H9 (cell line): Measurements from ENCODE around the gene ZSWIM6. TPM values are rescaled to one million over a fixed set of nuclear protein-coding genes. Genes with fewer than 3 reads are reported as not detected.

Source experiments
- DNase-seq: peaks from one replicate; pipeline ENCODE4 v3.0.0-alpha.2; 2017
- H2AFZ ChIP-seq: one replicate; pipeline ENCODE4 v1.6.1; 2013; ENCODE audit warnings: mild to moderate bottlenecking, low read length, control low read depth, moderate library complexity
- H2AK5ac ChIP-seq: 2 replicates; pipeline ENCODE4 v1.6.1; 2013; ENCODE audit warnings: low read length, control low read depth, mixed read lengths; ENCODE audit not compliant: insufficient read length
- H2BK120ac ChIP-seq: one replicate; pipeline ENCODE4 v1.6.1; 2013; ENCODE audit warnings: low read depth, mild to moderate bottlenecking, low read length, control low read depth, inconsistent platforms; ENCODE audit not compliant: poor library complexity, severe bottlenecking
- H2BK12ac ChIP-seq: 2 replicates; pipeline ENCODE4 v1.6.1; 2013; ENCODE audit warnings: low read length, control low read depth, mixed read lengths, low read depth; ENCODE audit not compliant: insufficient read length
- H2BK15ac ChIP-seq: 2 replicates; pipeline ENCODE4 v1.6.1; 2013; ENCODE audit warnings: low read depth, low read length, control low read depth
- H2BK20ac ChIP-seq: one replicate; pipeline ENCODE4 v1.6.1; 2013; ENCODE audit warnings: low read depth, mild to moderate bottlenecking, low read length, control low read depth, inconsistent platforms; ENCODE audit not compliant: poor library complexity, severe bottlenecking
- H2BK5ac ChIP-seq: 2 replicates; pipeline ENCODE4 v1.6.1; 2013; ENCODE audit warnings: low read length, control low read depth, mixed read lengths; ENCODE audit not compliant: insufficient read length
- H3K14ac ChIP-seq: 2 replicates; pipeline ENCODE4 v1.6.1; 2013; ENCODE audit warnings: low read length, control low read depth; ENCODE audit not compliant: insufficient read depth
- H3K18ac ChIP-seq: 2 replicates; pipeline ENCODE4 v1.6.1; 2013; ENCODE audit warnings: low read depth, mild to moderate bottlenecking, mixed read lengths, low read length, control low read depth; ENCODE audit not compliant: insufficient read length
- H3K23ac ChIP-seq: 2 replicates; pipeline ENCODE4 v1.6.1; 2013; ENCODE audit warnings: low read length, control low read depth, mixed read lengths, low read depth; ENCODE audit not compliant: insufficient read length
- H3K23me2 ChIP-seq: 2 replicates; pipeline ENCODE4 v1.6.1; 2013; ENCODE audit warnings: low read depth, mild to moderate bottlenecking, mixed read lengths, low read length, control low read depth; ENCODE audit not compliant: insufficient read length, poor library complexity, severe bottlenecking
- H3K27ac ChIP-seq: 2 replicates; pipeline ENCODE4 v1.5.1; 2013; ENCODE audit warnings: low read length, control low read depth, mixed read lengths, low read depth; ENCODE audit not compliant: insufficient read length
- H3K27me3 ChIP-seq: 2 replicates; pipeline ENCODE4 v1.6.1; 2013; ENCODE audit warnings: low read length, control low read depth, inconsistent platforms; ENCODE audit not compliant: insufficient read depth
- H3K4ac ChIP-seq: 2 replicates; pipeline ENCODE4 v1.6.1; 2013; ENCODE audit warnings: low read depth, mild to moderate bottlenecking, control low read depth, inconsistent platforms, low read length, moderate library complexity
- H3K4me1 ChIP-seq: 2 replicates; pipeline ENCODE4 v1.6.1; 2013; ENCODE audit warnings: low read length, control low read depth, inconsistent platforms; ENCODE audit not compliant: insufficient read depth
- H3K4me2 ChIP-seq: 2 replicates; pipeline ENCODE4 v1.6.1; 2013; ENCODE audit warnings: low read length, control low read depth, mixed read lengths; ENCODE audit not compliant: insufficient read length, insufficient read depth
- H3K56ac ChIP-seq: 2 replicates; pipeline ENCODE4 v1.6.1; 2013; ENCODE audit warnings: low read depth, mild to moderate bottlenecking, mixed read lengths, low read length, control low read depth; ENCODE audit not compliant: insufficient read length
- H3K79me1 ChIP-seq: 2 replicates; pipeline ENCODE4 v1.6.1; 2013; ENCODE audit warnings: low read depth, mild to moderate bottlenecking, moderate library complexity, low read length, control low read depth, inconsistent platforms; ENCODE audit not compliant: insufficient read depth, poor library complexity, severe bottlenecking
- H3K79me2 ChIP-seq: 2 replicates; pipeline ENCODE4 v1.6.1; 2013; ENCODE audit warnings: low read length, control low read depth, inconsistent platforms; ENCODE audit not compliant: insufficient read depth
- H3K9ac ChIP-seq: 2 replicates; pipeline ENCODE4 v1.6.1; 2013; ENCODE audit warnings: low read length, control low read depth, mixed read lengths; ENCODE audit not compliant: insufficient read length; ENCODE audit errors: extremely low read depth
- H3K9me3 ChIP-seq: one replicate; pipeline ENCODE4 v1.6.1; 2013; ENCODE audit warnings: low read depth, low read length, inconsistent platforms; ENCODE audit not compliant: control insufficient read depth
- H3T11ph ChIP-seq: one replicate; pipeline ENCODE4 v1.6.1; 2013; ENCODE audit warnings: mild to moderate bottlenecking, low read length, control low read depth, inconsistent platforms
- H4K20me1 ChIP-seq: one replicate; pipeline ENCODE4 v1.6.1; 2013; ENCODE audit not compliant: control insufficient read depth, insufficient read length, insufficient read depth
- H4K5ac ChIP-seq: 2 replicates; pipeline ENCODE4 v1.6.1; 2013; ENCODE audit warnings: low read depth, mild to moderate bottlenecking, mixed read lengths, low read length, control low read depth; ENCODE audit not compliant: insufficient read length
- H4K8ac ChIP-seq: replicated peaks from 2 replicates; pipeline ENCODE4 v1.6.1; 2013; ENCODE audit warnings: low read length, control low read depth, mixed read lengths, low read depth; ENCODE audit not compliant: insufficient read length
- H4K91ac ChIP-seq: 2 replicates; pipeline ENCODE4 v1.6.1; 2013; ENCODE audit warnings: low read depth, mild to moderate bottlenecking, moderate library complexity, mixed read lengths, low read length, control low read depth; ENCODE audit not compliant: insufficient read length
- H3K27ac Mint-ChIP-seq, 3 experiments: 2 replicates in 2 of 3; 3 replicates in 1 of 3; pipeline ENCODE4 v1.8.0; 2020 to 2021; ENCODE audit warnings: mixed read lengths in 3 of 3, mild to moderate bottlenecking in 1 of 3, moderate library complexity in 1 of 3
- H3K27me3 Mint-ChIP-seq: 2 replicates; pipeline ENCODE4 v1.8.0; 2021; ENCODE audit warnings: low read depth, mild to moderate bottlenecking, moderate library complexity, mixed read lengths
- H3K36me3 Mint-ChIP-seq, 3 experiments: 2 replicates in 2 of 3; 3 replicates in 1 of 3; pipeline ENCODE4 v1.8.0; 2020 to 2021; ENCODE audit warnings: low read depth in 3 of 3, mixed read lengths in 3 of 3; ENCODE audit not compliant: insufficient read depth in 1 of 3
- H3K4me1 Mint-ChIP-seq, 2 experiments: 2 replicates each; pipeline ENCODE4 v1.8.0; 2020; ENCODE audit warnings: mixed read lengths in 2 of 2
- H3K4me3 Mint-ChIP-seq, 2 experiments: 2 replicates in 1 of 2; 3 replicates in 1 of 2; pipeline ENCODE4 v1.8.0; 2020 to 2021; ENCODE audit warnings: mild to moderate bottlenecking in 2 of 2, mixed read lengths in 2 of 2, moderate library complexity in 1 of 2
- H3K9me3 Mint-ChIP-seq, 2 experiments: 2 replicates in 1 of 2; 3 replicates in 1 of 2; pipeline ENCODE4 v1.8.0; 2020; ENCODE audit warnings: mild to moderate bottlenecking in 2 of 2, mixed read lengths in 2 of 2, moderate library complexity in 1 of 2
- WGBS: extraction: QIAGEN DNeasy Blood & Tissue Kit; methylation state at CpG from one replicate; pipeline ENCODE4 v1.1.7; 2013; ENCODE audit warnings: missing lambda C conversion rate, low lambda C conversion rate, mixed read lengths; ENCODE audit not compliant: insufficient read length; ENCODE audit errors: extremely low coverage; 5-methylcytosine and 5-hydroxymethylcytosine counted together
- total RNA-seq: library from RNA; stranded (reverse); gene quantifications from 2 replicates; pipeline ENCODE4 v1.2.1, GENCODE V29; 2021
- TF ChIP-seq, protein P1 (sequence below): fragments of 200-600 bp; sonication (generic); conservative IDR thresholded peaks from 3 replicates; pipeline ENCODE4 v1.8.0; 2021; ENCODE audit warnings: antibody characterized with exemption, mild to moderate bottlenecking

The ZSWIM6 gene
- total RNA-seq, 1 experiment from 2014 or later, result 11.5 TPM

DNA sequence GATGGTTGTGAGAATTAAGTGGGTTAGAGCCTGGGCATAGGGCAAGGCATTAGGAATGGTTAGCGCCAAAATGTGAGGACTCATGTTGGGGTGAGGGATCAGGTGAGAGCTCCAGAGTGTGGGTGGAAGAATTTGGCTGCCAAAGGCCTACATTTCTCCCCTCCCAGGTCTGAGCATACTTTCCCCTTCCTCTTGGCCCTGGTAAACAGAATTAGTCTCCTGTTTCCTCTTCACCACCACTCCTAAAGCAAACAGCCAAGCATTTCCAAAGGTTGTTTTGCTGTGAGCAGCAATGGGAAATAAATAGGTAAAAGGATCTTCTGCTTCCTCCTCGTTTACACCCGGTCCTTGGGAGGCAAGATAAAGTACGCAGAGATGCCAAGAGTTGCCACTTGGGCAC, 132.5 kb downstream of the ZSWIM6 start:
- H3K23ac ChIP-seq, result no peak overlapping the region
- H3K4me2 ChIP-seq, result no peak overlapping the region
- H4K20me1 ChIP-seq, result no peaks in the 10 kb centered on the region
- TF ChIP-seq, protein P1, sequence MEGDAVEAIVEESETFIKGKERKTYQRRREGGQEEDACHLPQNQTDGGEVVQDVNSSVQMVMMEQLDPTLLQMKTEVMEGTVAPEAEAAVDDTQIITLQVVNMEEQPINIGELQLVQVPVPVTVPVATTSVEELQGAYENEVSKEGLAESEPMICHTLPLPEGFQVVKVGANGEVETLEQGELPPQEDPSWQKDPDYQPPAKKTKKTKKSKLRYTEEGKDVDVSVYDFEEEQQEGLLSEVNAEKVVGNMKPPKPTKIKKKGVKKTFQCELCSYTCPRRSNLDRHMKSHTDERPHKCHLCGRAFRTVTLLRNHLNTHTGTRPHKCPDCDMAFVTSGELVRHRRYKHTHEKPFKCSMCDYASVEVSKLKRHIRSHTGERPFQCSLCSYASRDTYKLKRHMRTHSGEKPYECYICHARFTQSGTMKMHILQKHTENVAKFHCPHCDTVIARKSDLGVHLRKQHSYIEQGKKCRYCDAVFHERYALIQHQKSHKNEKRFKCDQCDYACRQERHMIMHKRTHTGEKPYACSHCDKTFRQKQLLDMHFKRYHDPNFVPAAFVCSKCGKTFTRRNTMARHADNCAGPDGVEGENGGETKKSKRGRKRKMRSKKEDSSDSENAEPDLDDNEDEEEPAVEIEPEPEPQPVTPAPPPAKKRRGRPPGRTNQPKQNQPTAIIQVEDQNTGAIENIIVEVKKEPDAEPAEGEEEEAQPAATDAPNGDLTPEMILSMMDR, result no peak
- H4K5ac ChIP-seq, result no peak overlapping the region
- H2BK120ac ChIP-seq, result no peak overlapping the region
- H4K91ac ChIP-seq, result no peak overlapping the region
- peak overlapping the region; percentile 63; the same call in 1 of the 2 replicates for H3K14ac ChIP-seq
- H4K8ac ChIP-seq, result no peak overlapping the region
- H3K9ac ChIP-seq, result no peak overlapping the region
- peak overlapping the region; percentile 83 for H2BK5ac ChIP-seq
- H3K79me1 ChIP-seq, result peaks cover 7% of the 10 kb centered on the region
- WGBS, result no CpG with 5 or more reads among the region's 4 CpGs
- no peak overlapping the region; the same call in 1 of the 2 replicates for H3K4ac ChIP-seq
- H3K4me3 Mint-ChIP-seq, result no peak overlapping the region
- no peaks in the 10 kb centered on the region for H3K9me3 Mint-ChIP-seq
- peaks cover 23% of the 10 kb centered on the region in 2 experiments for H3K4me1 Mint-ChIP-seq
- no peaks in the 10 kb centered on the region for H3K27me3 Mint-ChIP-seq
- H3K36me3 Mint-ChIP-seq, result no peaks in the 10 kb centered on the region
- DNase-seq, result no peak
- no peak overlapping the region for H3K56ac ChIP-seq
- H2BK15ac ChIP-seq, result no peak overlapping the region
- H2BK20ac ChIP-seq, result no peak overlapping the region
- H2AFZ ChIP-seq, result no peak overlapping the region
- H3K27me3 ChIP-seq, result no peaks in the 10 kb centered on the region
- no peaks in the 10 kb centered on the region for H3K23me2 ChIP-seq
- H3K79me2 ChIP-seq, result no peaks in the 10 kb centered on the region; the same call in 1 of the 2 replicates
- no peak overlapping the region for H3K27ac ChIP-seq
- no peak overlapping the region for H2AK5ac ChIP-seq
- peak overlapping the region; percentile 52 to 81 (median 53); a peak in 3 of 7 replicates for H3K27ac Mint-ChIP-seq
- H3T11ph ChIP-seq, result no peak overlapping the region
- H3K9me3 ChIP-seq, result no peaks in the 10 kb centered on the region
- H3K4me1 ChIP-seq, result peaks cover 4% of the 10 kb centered on the region
- no peak overlapping the region for H2BK12ac ChIP-seq
- no peak overlapping the region for H3K18ac ChIP-seq
